Measurements from ENCODE around the gene MMP28. TPM values are rescaled to one million over a fixed set of nuclear protein-coding genes. Genes with fewer than 3 reads are reported as not detected.

The MMP28 gene
- total and polyA plus RNA-seq, 2 of the 4 experiments (the other 2 are of a cell fraction): 0.18 TPM; not detected in 1

DNA sequence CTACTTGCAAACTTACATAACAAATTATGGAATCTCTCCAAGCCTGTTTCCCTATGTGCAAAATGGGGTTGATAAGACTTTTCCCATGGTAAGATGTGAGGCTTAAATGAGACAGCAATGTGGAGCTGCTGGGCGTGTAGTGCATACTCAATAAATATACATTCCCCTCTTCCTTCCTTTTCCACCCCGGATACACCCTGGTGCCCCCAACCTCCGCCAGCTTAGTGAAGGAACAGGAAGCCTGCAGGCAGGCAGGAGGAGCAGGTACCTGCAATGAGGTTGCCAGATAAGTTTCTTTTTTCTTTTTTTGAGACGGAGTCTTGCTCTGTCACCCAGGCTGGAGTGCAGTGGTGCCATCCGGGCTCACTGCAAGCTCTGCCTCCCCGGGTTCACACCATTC, 19.9 kb downstream of the MMP28 start:
- no TSS peak for BruUV-seq (replicated peaks)
- Histone ChIP-seq H3K56ac (ENCODE audit: extremely low read depth, insufficient read depth, low read length) (no peak overlapping the region), H4K20me1 (ENCODE audit: insufficient read depth, low read length) (no peaks in the 10 kb centered on the region), H2AK5ac (ENCODE audit: low read depth, low read length) (no peak overlapping the region), H2BK20ac (ENCODE audit: low read depth, low read length) (no peak overlapping the region), H3K4me2 (ENCODE audit: low read depth, low read length) (no peak overlapping the region), H3K4me1 (ENCODE audit: control insufficient read depth, insufficient read depth, low read length) (peaks cover 26% of the 10 kb centered on the region), H3K9me3 (ENCODE audit: control insufficient read depth, insufficient read depth, low read length) (no peaks in the 10 kb centered on the region), H3K4me3 (ENCODE audit: insufficient read depth, low read depth, low read length) (no peak overlapping the region), H3K9me1 (ENCODE audit: insufficient read depth, low read length) (peaks cover 16% of the 10 kb centered on the region), H3K18ac (ENCODE audit: low read depth, low read length) (no peak overlapping the region), H3K36me3 (ENCODE audit: control insufficient read depth, insufficient read depth, low read length) (no peaks in the 10 kb centered on the region), H3K27me3 (ENCODE audit: control insufficient read depth, insufficient read depth, low read length) (peaks cover 27% of the 10 kb centered on the region), H2AFZ (replicated peaks; ENCODE audit: low read length, poor library complexity) (no peak overlapping the region), H2BK120ac (ENCODE audit: low read depth, low read length) (no peak overlapping the region), H4K91ac (ENCODE audit: insufficient read depth, low read depth, low read length) (no peak overlapping the region), H2BK15ac (ENCODE audit: low read depth, low read length) (no peak overlapping the region), H3K9ac (ENCODE audit: low read depth, low read length) (no peak overlapping the region), H3K4ac (ENCODE audit: low read depth, low read length) (no peak overlapping the region), H3K14ac (replicated peaks; ENCODE audit: low read depth, low read length) (no peak overlapping the region), H3K27ac (ENCODE audit: insufficient read depth, low read length) (no peak overlapping the region), H3K79me1 (ENCODE audit: low read depth in 1 of 2, low read length in 2 of 2) (no peaks in the 10 kb centered on the region), H2AK9ac (replicated peaks; ENCODE audit: low read depth, low read length, poor library complexity) (no peak overlapping the region), H2BK5ac (ENCODE audit: low read depth, low read length, poor library complexity, severe bottlenecking) (no peak overlapping the region), H4K5ac (ENCODE audit: low read depth, low read length) (no peak overlapping the region), H3K23ac (ENCODE audit: low read depth, low read length) (no peak overlapping the region), H4K8ac (ENCODE audit: low read depth in 2 of 2, low read length in 2 of 2) (no peak overlapping the region)
- TF ChIP-seq MAFK (IDR thresholded peaks at IDR 0.05; ENCODE audit: low read depth, low read length) (no peak), RAD21 (IDR thresholded peaks at IDR 0.05; ENCODE audit: low read length) (no peak), SMC3 (IDR thresholded peaks at IDR 0.05; ENCODE audit: low read depth, low read length) (no peak), CHD1 (IDR thresholded peaks at IDR 0.05; ENCODE audit: low read depth, low read length) (no peak), RCOR1 (IDR thresholded peaks at IDR 0.05; ENCODE audit: insufficient replicate concordance, low read length) (no peak), RFX5 (IDR thresholded peaks at IDR 0.05; ENCODE audit: low read depth, low read length) (no peak), MXI1 (IDR thresholded peaks at IDR 0.05; ENCODE audit: borderline replicate concordance, low read depth, low read length) (no peak), MAZ (IDR thresholded peaks at IDR 0.05; ENCODE audit: borderline replicate concordance, low read depth, low read length) (no peak), NFE2L2 (IDR thresholded peaks at IDR 0.05; ENCODE audit: low read depth, low read length) (no peak), BHLHE40 (IDR thresholded peaks at IDR 0.05; ENCODE audit: low read depth, low read length) (no peak), CEBPB (IDR thresholded peaks at IDR 0.05; ENCODE audit: low read depth, low read length) (no peak), FOS (IDR thresholded peaks at IDR 0.05; ENCODE audit: low read depth, low read length) (no peak), POLR2A (IDR thresholded peaks at IDR 0.05; ENCODE audit: low read depth, low read length) (no peak)
- TF ChIP-seq, protein P1, sequence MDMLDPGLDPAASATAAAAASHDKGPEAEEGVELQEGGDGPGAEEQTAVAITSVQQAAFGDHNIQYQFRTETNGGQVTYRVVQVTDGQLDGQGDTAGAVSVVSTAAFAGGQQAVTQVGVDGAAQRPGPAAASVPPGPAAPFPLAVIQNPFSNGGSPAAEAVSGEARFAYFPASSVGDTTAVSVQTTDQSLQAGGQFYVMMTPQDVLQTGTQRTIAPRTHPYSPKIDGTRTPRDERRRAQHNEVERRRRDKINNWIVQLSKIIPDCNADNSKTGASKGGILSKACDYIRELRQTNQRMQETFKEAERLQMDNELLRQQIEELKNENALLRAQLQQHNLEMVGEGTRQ (IDR thresholded peaks at IDR 0.05; ENCODE audit: low read depth, low read length): no peak
- TF ChIP-seq, protein P2, sequence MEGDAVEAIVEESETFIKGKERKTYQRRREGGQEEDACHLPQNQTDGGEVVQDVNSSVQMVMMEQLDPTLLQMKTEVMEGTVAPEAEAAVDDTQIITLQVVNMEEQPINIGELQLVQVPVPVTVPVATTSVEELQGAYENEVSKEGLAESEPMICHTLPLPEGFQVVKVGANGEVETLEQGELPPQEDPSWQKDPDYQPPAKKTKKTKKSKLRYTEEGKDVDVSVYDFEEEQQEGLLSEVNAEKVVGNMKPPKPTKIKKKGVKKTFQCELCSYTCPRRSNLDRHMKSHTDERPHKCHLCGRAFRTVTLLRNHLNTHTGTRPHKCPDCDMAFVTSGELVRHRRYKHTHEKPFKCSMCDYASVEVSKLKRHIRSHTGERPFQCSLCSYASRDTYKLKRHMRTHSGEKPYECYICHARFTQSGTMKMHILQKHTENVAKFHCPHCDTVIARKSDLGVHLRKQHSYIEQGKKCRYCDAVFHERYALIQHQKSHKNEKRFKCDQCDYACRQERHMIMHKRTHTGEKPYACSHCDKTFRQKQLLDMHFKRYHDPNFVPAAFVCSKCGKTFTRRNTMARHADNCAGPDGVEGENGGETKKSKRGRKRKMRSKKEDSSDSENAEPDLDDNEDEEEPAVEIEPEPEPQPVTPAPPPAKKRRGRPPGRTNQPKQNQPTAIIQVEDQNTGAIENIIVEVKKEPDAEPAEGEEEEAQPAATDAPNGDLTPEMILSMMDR (conservative IDR thresholded peaks at IDR 0.05; ENCODE audit: low read depth, low read length): no peak
- TF ChIP-seq, protein P3, sequence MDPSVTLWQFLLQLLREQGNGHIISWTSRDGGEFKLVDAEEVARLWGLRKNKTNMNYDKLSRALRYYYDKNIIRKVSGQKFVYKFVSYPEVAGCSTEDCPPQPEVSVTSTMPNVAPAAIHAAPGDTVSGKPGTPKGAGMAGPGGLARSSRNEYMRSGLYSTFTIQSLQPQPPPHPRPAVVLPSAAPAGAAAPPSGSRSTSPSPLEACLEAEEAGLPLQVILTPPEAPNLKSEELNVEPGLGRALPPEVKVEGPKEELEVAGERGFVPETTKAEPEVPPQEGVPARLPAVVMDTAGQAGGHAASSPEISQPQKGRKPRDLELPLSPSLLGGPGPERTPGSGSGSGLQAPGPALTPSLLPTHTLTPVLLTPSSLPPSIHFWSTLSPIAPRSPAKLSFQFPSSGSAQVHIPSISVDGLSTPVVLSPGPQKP (IDR thresholded peaks at IDR 0.05; ENCODE audit: borderline replicate concordance, low read depth, low read length): no peak
- ChIA-PET POLR2A (ENCODE audit: unreplicated experiment) (no interaction called here), CTCF (interaction anchor here (1.1 to 2.1 kb wide), 2 partner anchors 12 to 33 kb away, joined by 5 to 7 read pairs; partner anchors contain the start of gene TAF15)
- intact Hi-C loops (cut with micrococcal nuclease): no loop called here
- DNase-seq (no peak), ATAC-seq (ENCODE audit: low read depth) (no peak)
- in situ Hi-C loops (cut with MboI; ENCODE audit: low sequenced_read_pairs): no loop called here
- dilution Hi-C loops (cut with HindIII; ENCODE audit: low sequenced_read_pairs, unreplicated experiment): no loop called here
- WGBS, 2 experiments (ENCODE audit: extremely low coverage in 2 of 2, insufficient read length in 1 of 2): no CpG with 5 or more reads among the region's 6 CpGs

Measured in IMR-90 (cell line).